ENCODE results near the gene ICAM2.

ICAM2 gene

GRCh38 chr17:64037180-64037579, 16.7 kb upstream of the ICAM2 start:
- no peak overlapping the region for H3K4me3 ChIP-seq (ENCODE audit: low read depth, low read length)
- TF ChIP-seq, protein P1, sequence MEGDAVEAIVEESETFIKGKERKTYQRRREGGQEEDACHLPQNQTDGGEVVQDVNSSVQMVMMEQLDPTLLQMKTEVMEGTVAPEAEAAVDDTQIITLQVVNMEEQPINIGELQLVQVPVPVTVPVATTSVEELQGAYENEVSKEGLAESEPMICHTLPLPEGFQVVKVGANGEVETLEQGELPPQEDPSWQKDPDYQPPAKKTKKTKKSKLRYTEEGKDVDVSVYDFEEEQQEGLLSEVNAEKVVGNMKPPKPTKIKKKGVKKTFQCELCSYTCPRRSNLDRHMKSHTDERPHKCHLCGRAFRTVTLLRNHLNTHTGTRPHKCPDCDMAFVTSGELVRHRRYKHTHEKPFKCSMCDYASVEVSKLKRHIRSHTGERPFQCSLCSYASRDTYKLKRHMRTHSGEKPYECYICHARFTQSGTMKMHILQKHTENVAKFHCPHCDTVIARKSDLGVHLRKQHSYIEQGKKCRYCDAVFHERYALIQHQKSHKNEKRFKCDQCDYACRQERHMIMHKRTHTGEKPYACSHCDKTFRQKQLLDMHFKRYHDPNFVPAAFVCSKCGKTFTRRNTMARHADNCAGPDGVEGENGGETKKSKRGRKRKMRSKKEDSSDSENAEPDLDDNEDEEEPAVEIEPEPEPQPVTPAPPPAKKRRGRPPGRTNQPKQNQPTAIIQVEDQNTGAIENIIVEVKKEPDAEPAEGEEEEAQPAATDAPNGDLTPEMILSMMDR (IDR thresholded peaks at IDR 0.05; ENCODE audit: borderline replicate concordance, insufficient read depth, low read depth, low read length): no peak

DNA sequence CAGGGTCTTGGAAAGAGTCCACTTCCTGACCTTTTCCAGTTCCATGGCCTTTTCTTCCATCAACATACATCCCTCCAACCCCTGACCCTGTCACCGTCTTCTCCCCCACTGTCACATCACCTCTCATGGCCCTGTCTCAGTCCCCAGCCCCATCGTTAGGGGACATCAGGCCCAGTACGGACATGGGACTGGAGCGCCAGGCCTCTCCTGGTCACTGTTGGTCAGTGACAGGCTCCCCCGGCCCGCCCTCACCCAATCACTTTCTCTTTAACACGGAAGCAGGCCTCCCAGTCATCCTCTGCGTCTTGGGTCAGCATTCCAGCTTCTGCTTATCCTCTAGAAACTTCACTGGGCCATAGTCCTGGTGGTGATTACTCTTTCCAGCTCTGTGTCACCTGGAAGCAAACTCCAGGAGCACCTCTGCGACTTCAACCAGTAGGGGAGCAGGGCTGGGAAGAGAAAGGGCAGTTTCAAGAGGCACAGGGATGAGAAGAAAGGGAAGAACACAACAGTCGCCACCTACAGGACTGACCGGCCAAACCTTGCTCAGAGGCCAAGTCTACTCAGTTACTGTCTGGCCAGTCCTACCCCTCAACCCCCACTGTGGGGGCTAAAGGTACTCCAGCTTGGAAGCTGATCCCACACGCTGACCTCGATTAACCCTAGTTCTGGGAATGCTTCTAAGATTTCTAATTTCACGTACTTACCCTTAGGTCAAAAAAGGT, 15.9 kb upstream of the ICAM2 start:
- no peak overlapping the region for H3K4me3 ChIP-seq (ENCODE audit: low read depth, low read length)
- TF ChIP-seq, protein P1 (IDR thresholded peaks at IDR 0.05; ENCODE audit: borderline replicate concordance, insufficient read depth, low read depth, low read length): no peak

DNA sequence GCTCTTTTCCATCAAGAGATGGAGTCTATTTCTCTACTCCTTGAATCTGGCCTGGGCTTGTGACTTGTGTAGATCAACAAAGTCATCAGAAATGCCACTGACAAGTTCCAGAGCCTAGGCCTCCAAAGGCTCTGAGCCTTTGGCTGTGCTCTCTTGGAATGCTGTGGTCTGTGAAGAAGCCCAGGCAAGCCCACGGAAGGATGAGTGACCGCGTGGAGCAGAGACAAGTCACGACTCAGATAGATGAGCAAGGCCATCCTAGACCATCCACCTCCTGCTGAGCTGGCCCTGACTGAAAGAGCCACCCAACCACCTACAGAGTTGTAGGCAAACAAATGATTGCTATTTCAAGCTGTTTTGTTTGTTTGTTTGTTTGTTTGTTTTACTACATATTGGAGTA, 11.6 kb upstream of the ICAM2 start:
- H3K4me3 ChIP-seq (ENCODE audit: low read depth, low read length): no peak overlapping the region
- TF ChIP-seq, protein P1 (IDR thresholded peaks at IDR 0.05; ENCODE audit: borderline replicate concordance, insufficient read depth, low read depth, low read length): no peak

DNA sequence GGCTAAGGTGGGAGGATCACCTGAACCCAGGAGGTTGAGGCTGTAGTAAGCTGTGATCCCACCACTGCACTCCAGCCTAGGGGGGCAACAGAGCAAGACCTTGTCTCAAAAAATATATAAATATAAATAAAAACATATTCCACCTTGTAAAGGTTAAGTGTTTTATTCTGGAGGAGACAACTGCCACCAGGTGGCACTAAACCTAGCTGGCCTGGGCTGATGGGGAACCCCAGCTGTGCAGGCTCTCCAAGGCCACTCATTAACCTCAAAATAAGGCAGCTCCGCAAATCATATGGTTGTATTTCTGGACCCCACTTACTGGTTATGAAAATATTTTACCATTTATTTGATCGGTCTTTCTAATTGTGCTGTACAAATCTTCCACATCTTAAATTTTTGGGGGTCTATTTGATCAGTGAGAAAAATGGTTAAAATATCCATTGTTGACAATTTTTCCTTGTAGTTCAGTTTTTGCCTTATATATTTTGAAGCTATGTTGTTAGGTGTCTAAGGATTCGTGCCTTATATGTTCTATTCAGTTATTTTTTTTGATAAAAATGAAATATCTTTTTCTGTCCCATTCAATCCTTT, 8.5 kb upstream of the ICAM2 start:
- TF ChIP-seq, protein P1 (IDR thresholded peaks at IDR 0.05; ENCODE audit: borderline replicate concordance, insufficient read depth, low read depth, low read length): peak; percentile 59; the same call in 1 of the 2 replicates
- H3K4me3 ChIP-seq (ENCODE audit: low read depth, low read length): no peak overlapping the region

DNA sequence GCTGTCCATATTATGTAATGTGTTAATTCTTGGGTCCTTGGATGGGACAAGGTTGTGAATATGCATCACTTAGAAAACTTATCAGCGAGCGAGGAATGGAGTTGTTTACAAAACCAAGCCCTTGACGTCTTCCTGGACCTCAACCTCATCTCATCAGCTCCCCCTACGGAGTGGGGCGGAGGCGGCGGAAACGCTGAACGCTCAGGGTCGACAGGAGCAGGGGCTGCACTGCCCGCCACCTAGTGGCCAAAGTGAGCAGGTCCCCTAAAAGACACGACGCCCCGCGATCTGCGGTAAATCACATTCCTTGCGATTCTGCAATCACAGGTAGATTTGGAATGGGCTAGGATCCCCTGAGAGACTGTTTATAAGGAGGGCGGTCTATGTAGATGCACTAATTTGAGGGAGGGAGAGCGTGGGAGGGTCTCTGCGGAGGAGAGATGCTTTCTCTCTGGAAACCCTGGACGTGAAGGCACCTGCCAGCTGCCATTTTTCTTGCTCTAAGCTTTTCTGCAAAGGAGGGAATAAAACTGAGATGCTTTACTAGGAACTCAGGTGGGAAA, 5.4 kb upstream of the ICAM2 start:
- TF ChIP-seq, protein P1 (IDR thresholded peaks at IDR 0.05; ENCODE audit: borderline replicate concordance, insufficient read depth, low read depth, low read length): peak; percentile 96
- no peak overlapping the region for H3K4me3 ChIP-seq (ENCODE audit: low read depth, low read length)

GRCh38 chr17:64024781-64025731, 4.6 kb upstream of the ICAM2 start:
- TF ChIP-seq, protein P1 (IDR thresholded peaks at IDR 0.05; ENCODE audit: borderline replicate concordance, insufficient read depth, low read depth, low read length): no peak
- no peak overlapping the region for H3K4me3 ChIP-seq (ENCODE audit: low read depth, low read length)

Measured in GM12875 (cell line).